HG02623 (cell line): ENCODE measurements around the gene NTSR1.

Experiments
- ATAC-seq: cut with Tn5 transposase; IDR thresholded peaks from one replicate; pipeline ENCODE4 v1.9.1; 2021; ENCODE audit warnings: moderate library complexity; ENCODE audit not compliant: unreplicated experiment

NTSR1 gene

GRCh38 chr20:62768234-62768546, 59.6 kb downstream of the NTSR1 start:
- no peak for ATAC-seq

- no peak for ATAC-seq
Observed at GRCh38 chr20:62768551-62769287, 60.1 kb downstream of the NTSR1 start.

- no peak for ATAC-seq
Observed at GRCh38 chr20:62769346-62770071, 60.9 kb downstream of the NTSR1 start.

GRCh38 chr20:62770111-62770910, 61.7 kb downstream of the NTSR1 start:
- no peak for ATAC-seq

- no peak for ATAC-seq
Observed at GRCh38 chr20:62770916-62771315, 62.3 kb downstream of the NTSR1 start.

GRCh38 chr20:62771396-62772102, 62.9 kb downstream of the NTSR1 start:
- no peak for ATAC-seq

GRCh38 chr20:62772103-62772611, 63.5 kb downstream of the NTSR1 start:
- ATAC-seq: no peak

GRCh38 chr20:62772619-62772989, 64.0 kb downstream of the NTSR1 start:
- ATAC-seq: no peak

GRCh38 chr20:62772990-62773844, 64.6 kb downstream of the NTSR1 start:
- ATAC-seq: no peak

- ATAC-seq: no peak
Observed at GRCh38 chr20:62773845-62774714, 65.4 kb downstream of the NTSR1 start.

- no peak for ATAC-seq
Observed at GRCh38 chr20:62774762-62775161, 66.1 kb downstream of the NTSR1 start.

- no peak for ATAC-seq
Observed at GRCh38 chr20:62775206-62775605, 66.6 kb downstream of the NTSR1 start.

- no peak for ATAC-seq
Observed at GRCh38 chr20:62776035-62776691, 67.5 kb downstream of the NTSR1 start.

- ATAC-seq: no peak
Observed at GRCh38 chr20:62776692-62777527, 68.3 kb downstream of the NTSR1 start.

- no peak for ATAC-seq
Observed at GRCh38 chr20:62777528-62777830, 68.8 kb downstream of the NTSR1 start.

GRCh38 chr20:62778058-62778457, 69.4 kb downstream of the NTSR1 start:
- ATAC-seq: no peak

GRCh38 chr20:62778601-62779416, 70.2 kb downstream of the NTSR1 start:
- no peak for ATAC-seq
